ENCODE measurements around the gene CLTA. TPM values are rescaled to one million over a fixed set of nuclear protein-coding genes. Genes with fewer than 3 reads are reported as not detected.

Gene CLTA
- polyA plus RNA-seq, 1 experiment: 197 TPM

DNA sequence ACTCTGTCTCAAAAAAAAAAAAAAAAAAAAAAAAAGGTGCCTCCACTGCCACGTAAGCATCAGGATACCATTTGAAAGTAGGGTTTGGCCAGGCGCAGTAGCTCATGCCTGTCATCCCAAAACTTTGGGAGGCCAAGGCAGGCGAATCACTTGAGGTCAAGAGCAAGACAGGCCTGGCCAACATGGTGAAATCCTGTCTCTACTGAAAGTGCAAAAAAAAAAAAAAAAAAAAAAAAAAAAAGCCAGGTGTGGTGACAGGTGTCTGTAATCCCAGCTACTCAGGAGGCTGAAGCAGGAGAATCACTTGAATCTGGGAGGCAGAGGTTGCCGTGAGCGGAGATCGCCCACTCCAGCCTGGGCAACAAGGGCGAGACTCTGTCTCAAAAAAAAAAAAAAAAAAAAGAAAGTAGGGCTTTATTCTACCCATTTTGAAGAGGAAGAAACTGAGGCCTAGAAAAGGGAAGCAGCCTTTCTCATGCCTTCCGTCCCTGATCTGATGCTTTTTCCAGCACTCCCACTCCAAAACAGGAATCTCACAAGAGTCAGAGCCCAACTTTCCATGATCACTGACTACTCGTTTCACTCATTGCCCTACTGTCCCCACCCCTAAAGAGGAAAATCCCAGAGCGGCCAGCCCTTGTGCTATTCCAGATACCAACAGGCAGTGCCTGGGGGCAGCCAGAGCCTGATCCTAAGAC, 37.8 kb upstream of the CLTA start:
- no peak for DNase-seq (ENCODE audit: low read depth)
- H3K27me3 ChIP-seq (ENCODE audit: control insufficient read depth, insufficient read depth, low read length): no peaks in the 10 kb centered on the region
- TF ChIP-seq, protein P1, sequence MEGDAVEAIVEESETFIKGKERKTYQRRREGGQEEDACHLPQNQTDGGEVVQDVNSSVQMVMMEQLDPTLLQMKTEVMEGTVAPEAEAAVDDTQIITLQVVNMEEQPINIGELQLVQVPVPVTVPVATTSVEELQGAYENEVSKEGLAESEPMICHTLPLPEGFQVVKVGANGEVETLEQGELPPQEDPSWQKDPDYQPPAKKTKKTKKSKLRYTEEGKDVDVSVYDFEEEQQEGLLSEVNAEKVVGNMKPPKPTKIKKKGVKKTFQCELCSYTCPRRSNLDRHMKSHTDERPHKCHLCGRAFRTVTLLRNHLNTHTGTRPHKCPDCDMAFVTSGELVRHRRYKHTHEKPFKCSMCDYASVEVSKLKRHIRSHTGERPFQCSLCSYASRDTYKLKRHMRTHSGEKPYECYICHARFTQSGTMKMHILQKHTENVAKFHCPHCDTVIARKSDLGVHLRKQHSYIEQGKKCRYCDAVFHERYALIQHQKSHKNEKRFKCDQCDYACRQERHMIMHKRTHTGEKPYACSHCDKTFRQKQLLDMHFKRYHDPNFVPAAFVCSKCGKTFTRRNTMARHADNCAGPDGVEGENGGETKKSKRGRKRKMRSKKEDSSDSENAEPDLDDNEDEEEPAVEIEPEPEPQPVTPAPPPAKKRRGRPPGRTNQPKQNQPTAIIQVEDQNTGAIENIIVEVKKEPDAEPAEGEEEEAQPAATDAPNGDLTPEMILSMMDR (IDR thresholded peaks at IDR 0.05; ENCODE audit: insufficient read depth, low read depth, low read length): no peak
- H3K4me3 ChIP-seq (ENCODE audit: low read depth, low read length): no peak overlapping the region
- ChIA-PET CTCF (interaction anchor here (0.6 to 0.9 kb wide), 2 partner anchors 14 to 601 kb away, joined by 3 read pairs; no protein-coding TSS in a partner anchor), POLR2A (interaction anchor here (0.6 to 0.7 kb wide), 2 partner anchors 10 to 116 kb away, joined by 3 to 19 read pairs; partner anchors contain the start of gene RECK)
- no peaks in the 10 kb centered on the region for H3K36me3 ChIP-seq (ENCODE audit: control insufficient read depth, insufficient read depth, low read length)

DNA sequence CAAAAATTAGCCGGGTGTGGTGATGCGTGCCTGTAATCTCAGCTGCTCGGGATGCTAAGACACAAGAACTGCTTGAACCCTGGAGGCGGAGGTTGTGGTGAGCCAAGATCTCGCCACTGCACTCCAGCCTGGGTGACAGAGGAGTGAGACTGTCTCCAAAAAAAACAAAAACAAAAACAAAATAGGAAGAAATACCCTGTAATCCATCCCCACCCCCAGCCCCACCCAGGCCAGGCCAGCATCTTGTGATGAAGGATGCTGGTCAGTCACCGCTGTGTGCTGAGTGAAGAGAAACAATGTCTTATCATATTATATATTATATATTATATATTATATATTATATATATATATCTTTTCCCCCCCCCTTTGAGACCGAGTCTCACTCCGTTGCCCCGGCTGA, 37.0 kb upstream of the CLTA start:
- ChIA-PET POLR2A (no interaction called here), CTCF (interaction anchor here (2.2 kb wide), 1 partner anchor 10 kb away, joined by 9 read pairs; no protein-coding TSS in a partner anchor)
- TF ChIP-seq, protein P1 (IDR thresholded peaks at IDR 0.05; ENCODE audit: insufficient read depth, low read depth, low read length): no peak
- no peak for DNase-seq (ENCODE audit: low read depth)
- Histone ChIP-seq H3K27me3 (ENCODE audit: control insufficient read depth, insufficient read depth, low read length) (no peaks in the 10 kb centered on the region), H3K36me3 (ENCODE audit: control insufficient read depth, insufficient read depth, low read length) (no peaks in the 10 kb centered on the region), H3K4me3 (ENCODE audit: low read depth, low read length) (no peak overlapping the region)

DNA sequence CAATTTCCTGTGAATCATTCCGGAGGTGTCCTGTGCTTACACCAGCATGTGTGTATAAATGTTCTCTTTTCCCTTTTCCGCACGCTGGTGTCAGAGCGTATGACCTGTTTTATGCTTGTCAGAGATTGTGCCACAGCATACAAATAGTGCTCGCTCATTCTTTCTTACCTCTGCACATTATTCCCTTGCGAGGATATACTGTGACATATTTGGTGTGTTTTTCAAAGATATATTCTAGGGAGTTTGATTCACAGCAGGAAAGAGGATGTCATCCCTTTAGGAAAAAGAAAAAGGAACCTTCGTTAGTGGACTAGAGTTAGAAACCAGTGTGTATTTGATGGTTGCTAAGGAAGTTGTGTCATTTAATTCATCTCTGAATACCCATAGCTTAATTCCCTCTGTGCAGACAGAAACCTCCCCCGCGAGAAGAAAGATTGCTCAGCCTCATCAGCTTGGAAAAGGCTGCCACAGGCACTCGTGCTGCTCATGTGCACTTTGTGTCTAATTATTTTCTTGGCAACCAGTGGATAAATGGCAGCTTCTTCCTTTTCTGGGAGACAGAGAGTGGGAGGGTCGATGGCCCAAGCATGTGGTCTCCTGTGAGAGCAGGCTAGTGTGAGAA, 36.3 kb upstream of the CLTA start:
- no peaks in the 10 kb centered on the region for H3K36me3 ChIP-seq (ENCODE audit: control insufficient read depth, insufficient read depth, low read length)
- H3K4me3 ChIP-seq (ENCODE audit: low read depth, low read length): no peak overlapping the region
- POLR2A ChIA-PET: no interaction called here
- TF ChIP-seq, protein P1 (IDR thresholded peaks at IDR 0.05; ENCODE audit: insufficient read depth, low read depth, low read length): no peak
- CTCF ChIA-PET: interaction anchor here (1.2 to 2.2 kb wide), 2 partner anchors 9 to 12 kb away, joined by 9 read pairs; no protein-coding TSS in a partner anchor
- DNase-seq (ENCODE audit: low read depth): no peak
- H3K27me3 ChIP-seq (ENCODE audit: control insufficient read depth, insufficient read depth, low read length): no peaks in the 10 kb centered on the region

DNA sequence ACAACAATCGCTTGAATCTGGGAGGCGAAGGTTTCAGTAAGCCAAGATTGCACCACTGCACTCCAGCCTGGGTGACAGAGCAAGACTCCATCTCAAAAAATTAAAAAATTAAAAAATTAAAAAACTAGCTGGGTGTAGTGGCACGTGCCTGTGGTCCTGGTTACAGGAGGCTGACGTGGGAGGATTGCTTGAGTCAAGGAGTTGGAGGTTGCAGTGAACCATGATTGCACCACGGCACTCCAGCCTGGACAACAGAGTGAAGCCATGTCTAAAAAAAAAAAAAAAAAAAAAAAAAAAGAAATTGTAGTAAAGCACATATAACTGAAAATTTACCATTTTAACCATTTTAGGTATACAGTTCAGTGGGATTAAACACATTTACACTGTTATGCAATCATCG, 34.6 kb upstream of the CLTA start:
- ChIA-PET CTCF (interaction anchor here (1.3 kb wide), 1 partner anchor 10 kb away, joined by 4 read pairs; no protein-coding TSS in a partner anchor), POLR2A (no interaction called here)
- Histone ChIP-seq H3K4me3 (ENCODE audit: low read depth, low read length) (no peak overlapping the region), H3K36me3 (ENCODE audit: control insufficient read depth, insufficient read depth, low read length) (no peaks in the 10 kb centered on the region), H3K27me3 (ENCODE audit: control insufficient read depth, insufficient read depth, low read length) (no peaks in the 10 kb centered on the region)
- no peak for DNase-seq (ENCODE audit: low read depth)
- TF ChIP-seq, protein P1 (IDR thresholded peaks at IDR 0.05; ENCODE audit: insufficient read depth, low read depth, low read length): no peak

DNA sequence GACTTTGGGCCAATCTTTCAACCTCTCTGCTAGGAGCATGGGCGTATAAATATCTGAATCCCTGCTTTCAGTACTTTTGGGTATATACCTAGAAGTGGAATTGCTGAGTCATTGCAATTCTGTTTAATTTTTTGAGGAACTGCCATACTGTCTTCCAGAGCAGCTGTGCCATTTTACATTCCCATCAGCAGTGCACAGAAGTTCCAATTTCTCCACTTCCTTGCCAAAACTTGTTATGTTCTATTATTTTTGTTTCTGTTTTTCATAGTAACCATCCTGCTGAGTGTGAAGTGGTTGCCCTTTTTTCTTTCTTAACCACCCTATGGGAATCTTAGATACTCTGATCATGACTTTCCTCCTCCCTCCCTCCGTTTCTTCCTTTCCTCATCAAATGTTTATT, 32.6 kb upstream of the CLTA start:
- DNase-seq (ENCODE audit: low read depth): no peak
- no peak overlapping the region for H3K4me3 ChIP-seq (ENCODE audit: low read depth, low read length)
- ChIA-PET CTCF (interaction anchor here (0.9 to 1.3 kb wide), 2 partner anchors 134 to 212 kb away, joined by 3 read pairs; no protein-coding TSS in a partner anchor), POLR2A (no interaction called here)
- H3K36me3 ChIP-seq (ENCODE audit: control insufficient read depth, insufficient read depth, low read length): no peaks in the 10 kb centered on the region
- H3K27me3 ChIP-seq (ENCODE audit: control insufficient read depth, insufficient read depth, low read length): no peaks in the 10 kb centered on the region
- TF ChIP-seq, protein P1 (IDR thresholded peaks at IDR 0.05; ENCODE audit: insufficient read depth, low read depth, low read length): no peak

Data from BJ (cell line).